GM23338 (cell line): ENCODE results near the gene PRELID1. TPM values are rescaled to one million over a fixed set of nuclear protein-coding genes. Genes with fewer than 3 reads are reported as not detected.
A peak's percentile ranks its signal among the peaks of the same experiment; 100 is the strongest.

Experiments used
- ATAC-seq: fragments of 200-7000 bp; cut with Tn5 transposase; 3 replicates; pipeline ENCODE4 v1.9.1; 2020
- DNase-seq: peaks from one replicate; pipeline ENCODE4 v3.0.0-alpha.2; 2015; ENCODE audit warnings: low spot score
- H2AFZ ChIP-seq: fragments of 200-600 bp; sonication (generic); 2 replicates; pipeline ENCODE4 v1.8.0; 2016; ENCODE audit warnings: antibody characterized with exemption, mild to moderate bottlenecking, moderate library complexity
- H3F3A ChIP-seq: fragments of 200-600 bp; sonication (generic); replicated peaks from 2 replicates; pipeline ENCODE4 v1.8.0; 2017; ENCODE audit warnings: antibody characterized with exemption, mixed run types, low read depth
- H3K27ac ChIP-seq: fragments of 200-600 bp; sonication (generic); 2 replicates; pipeline ENCODE4 v1.6.1; 2016; ENCODE audit warnings: low read depth
- H3K27me3 ChIP-seq: fragments of 200-600 bp; sonication (generic); 2 replicates; pipeline ENCODE4 v1.8.0; 2016; ENCODE audit warnings: mild to moderate bottlenecking, mixed run types, moderate library complexity; ENCODE audit not compliant: insufficient read depth
- H3K36me3 ChIP-seq: fragments of 200-600 bp; sonication (generic); 2 replicates; pipeline ENCODE4 v1.8.0; 2016; ENCODE audit warnings: mild to moderate bottlenecking; ENCODE audit not compliant: insufficient read depth
- H3K4me1 ChIP-seq: fragments of 200-600 bp; sonication (generic); 2 replicates; pipeline ENCODE4 v1.8.0; 2016; ENCODE audit warnings: mild to moderate bottlenecking, moderate library complexity; ENCODE audit not compliant: insufficient read depth
- H3K4me2 ChIP-seq: fragments of 200-600 bp; sonication (generic); 2 replicates; pipeline ENCODE4 v1.7.1; 2017; ENCODE audit warnings: mixed run types
- H3K4me3 ChIP-seq: fragments of 200-600 bp; sonication (generic); 2 replicates; pipeline ENCODE4 v1.6.1; 2016; ENCODE audit warnings: mixed run types
- H3K79me2 ChIP-seq: fragments of 200-600 bp; sonication (generic); replicated peaks from 2 replicates; pipeline ENCODE4 v1.8.0; 2017; ENCODE audit warnings: mild to moderate bottlenecking; ENCODE audit not compliant: insufficient read depth
- H3K9me2 ChIP-seq: fragments of 200-600 bp; sonication (generic); 2 replicates; pipeline ENCODE4 v1.8.0; 2017; ENCODE audit not compliant: insufficient read depth
- H4K20me1 ChIP-seq: fragments of 200-600 bp; sonication (generic); replicated peaks from 2 replicates; pipeline ENCODE4 v1.8.0; 2017; ENCODE audit warnings: mild to moderate bottlenecking; ENCODE audit not compliant: insufficient read depth
- H3K27ac Mint-ChIP-seq: 2 replicates; pipeline ENCODE4 v1.8.0; 2020; ENCODE audit warnings: inconsistent platforms, mild to moderate bottlenecking, moderate library complexity, mixed read lengths
- H3K27me3 Mint-ChIP-seq: 3 replicates; pipeline ENCODE4 v1.8.0; 2022; ENCODE audit warnings: low read depth, mild to moderate bottlenecking, moderate library complexity, mixed read lengths, inconsistent platforms; ENCODE audit not compliant: insufficient read depth, poor library complexity
- H3K36me3 Mint-ChIP-seq: 3 replicates; pipeline ENCODE4 v1.8.0; 2021; ENCODE audit warnings: low read depth, mild to moderate bottlenecking, inconsistent platforms, moderate library complexity, mixed read lengths
- H3K4me1 Mint-ChIP-seq: 3 replicates; pipeline ENCODE4 v1.8.0; 2020; ENCODE audit warnings: mild to moderate bottlenecking, inconsistent platforms, mixed read lengths
- H3K4me3 Mint-ChIP-seq: 3 replicates; pipeline ENCODE4 v1.8.0; 2021; ENCODE audit warnings: moderate library complexity, mild to moderate bottlenecking, inconsistent platforms, mixed read lengths
- H3K9me3 Mint-ChIP-seq: 3 replicates; pipeline ENCODE4 v1.8.0; 2020; ENCODE audit warnings: moderate library complexity, mild to moderate bottlenecking, inconsistent platforms, mixed read lengths
- CREB1 ChIP-seq: fragments of 250-450 bp; sonication (Bioruptor Pico); IDR thresholded peaks from 2 replicates; pipeline ENCODE4 v1.5.0; 2020; ENCODE audit warnings: low read depth, mild to moderate bottlenecking, moderate library complexity
- EZH2 ChIP-seq: fragments of 200-600 bp; sonication (generic); IDR thresholded peaks from one replicate; pipeline ENCODE4 v1.8.0; 2017; ENCODE audit warnings: antibody characterized with exemption, mild to moderate bottlenecking, low read depth; ENCODE audit not compliant: unreplicated experiment
- EZH2phosphoT487 ChIP-seq: fragments of 200-600 bp; sonication (generic); IDR thresholded peaks from one replicate; pipeline ENCODE4 v1.8.1; 2018; ENCODE audit warnings: antibody characterized with exemption; ENCODE audit not compliant: unreplicated experiment
- JUNB ChIP-seq: IDR thresholded peaks from one replicate; pipeline ENCODE4 v1.6.1; 2016; ENCODE audit warnings: antibody characterized with exemption; ENCODE audit not compliant: unreplicated experiment
- STAT1 ChIP-seq: IDR thresholded peaks from one replicate; pipeline ENCODE4 v1.6.1; 2016; ENCODE audit warnings: antibody characterized with exemption; ENCODE audit not compliant: unreplicated experiment
- ZNF331 ChIP-seq: fragments of 250-450 bp; sonication (Bioruptor Pico); IDR thresholded peaks from 2 replicates; pipeline ENCODE4 v1.5.0; 2020; ENCODE audit warnings: low read depth, mild to moderate bottlenecking, moderate library complexity
- polyA plus RNA-seq: library from polyadenylated mRNA; unstranded; fragments of >200 nt; fragmentation: Nextera tagmentation; extraction: Ambion mirVana; gene quantifications from 2 replicates; pipeline ENCODE4 v1.2.1, GENCODE V29; 2016
- total RNA-seq: library from RNA; depleted of rRNA; stranded (reverse); fragments of >200 nt; shearing (Covaris generic); gene quantifications from 2 replicates; pipeline ENCODE4 v1.2.3, GENCODE V29; 2014
- TF ChIP-seq, protein P1 (sequence below): IDR thresholded peaks from one replicate; pipeline ENCODE4 v1.6.1; 2018; ENCODE audit warnings: antibody characterized with exemption; ENCODE audit not compliant: unreplicated experiment
- TF ChIP-seq, protein P2 (sequence below): fragments of 250-450 bp; sonication (Bioruptor Pico); IDR thresholded peaks from 2 replicates; pipeline ENCODE4 v1.5.0; 2020; ENCODE audit warnings: mild to moderate bottlenecking, moderate library complexity
- TF ChIP-seq, protein P3 (sequence below), 2 experiments: fragments of 200-600 bp in 1 of 2; sonication (generic) in 1 of 2; conservative IDR thresholded peaks; 2 replicates each; pipeline versions ENCODE4 v1.5.1 to v1.6.1; 2016 to 2017; ENCODE audit warnings: antibody characterized with exemption in 2 of 2, low read depth in 2 of 2, mild to moderate bottlenecking in 2 of 2, moderate library complexity in 1 of 2
- TF ChIP-seq, protein P4 (sequence below): IDR thresholded peaks from 2 replicates; pipeline ENCODE4 v1.6.1; 2016; ENCODE audit warnings: antibody characterized with exemption

PRELID1 gene
- total and polyA plus RNA-seq, 2 experiments from 2014 or later = 328 to 349 TPM

DNA sequence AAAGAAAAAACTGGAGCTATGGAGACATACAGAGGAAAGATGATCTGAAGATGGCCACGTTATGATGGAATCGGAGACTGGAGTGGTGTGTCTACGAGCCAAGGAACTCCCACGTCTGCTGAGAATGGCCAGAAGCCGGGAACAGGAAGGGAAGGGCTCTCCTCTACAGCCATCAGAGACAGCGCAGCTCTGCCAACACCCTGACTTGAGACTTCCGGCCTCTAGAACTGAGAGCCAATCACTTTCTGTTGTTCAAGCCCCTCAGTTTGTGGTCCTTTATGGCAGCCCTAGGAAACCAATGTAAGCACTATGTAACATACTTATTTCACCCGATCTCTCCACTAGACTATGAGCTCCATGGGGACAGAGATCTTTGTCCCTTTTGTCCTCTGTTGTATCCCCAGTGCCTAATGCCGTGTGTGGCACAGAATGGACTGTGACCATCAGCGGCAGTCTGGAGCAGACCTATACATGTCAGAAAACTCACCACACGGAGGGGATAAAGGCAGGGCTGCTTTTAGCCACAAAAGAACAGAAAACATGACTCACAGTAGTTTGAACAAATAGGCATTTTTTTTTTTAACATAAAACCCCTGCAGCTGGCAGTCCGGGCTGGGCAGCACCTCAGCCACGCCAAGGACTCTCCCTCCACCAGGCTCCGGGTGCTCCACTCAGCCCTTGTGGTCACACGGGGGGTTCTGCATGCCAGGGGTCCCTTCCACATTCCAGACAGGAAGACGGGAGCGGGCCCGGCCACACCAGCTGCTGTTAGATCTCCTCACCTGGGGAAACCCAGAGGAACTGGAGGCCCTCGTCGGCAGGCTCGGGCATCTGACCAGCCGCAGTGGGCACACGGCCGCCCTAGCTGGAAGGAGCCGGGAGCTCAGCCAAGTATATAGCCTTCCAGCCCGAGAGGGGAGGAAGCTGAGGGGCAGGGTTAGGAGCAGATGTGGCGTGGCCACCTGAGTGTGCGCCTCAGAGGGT, 24.2 kb downstream of the PRELID1 start:
- H3K27me3 ChIP-seq = no peaks in the 10 kb centered on the region
- peak overlapping the region; percentile 72 for H3K27ac ChIP-seq
- H2AFZ ChIP-seq = no peak overlapping the region
- no peak for DNase-seq
- H3K36me3 ChIP-seq = no peaks in the 10 kb centered on the region
- no peaks in the 10 kb centered on the region for H3K9me2 ChIP-seq
- peaks cover 9% of the 10 kb centered on the region for H3K4me1 ChIP-seq
- H3K4me3 ChIP-seq = no peak overlapping the region
- Mint-ChIP-seq H3K27me3 (peaks cover 10% of the 10 kb centered on the region), H3K9me3 (no peaks in the 10 kb centered on the region), H3K36me3 (peaks cover 20% of the 10 kb centered on the region), H3K4me1 (peaks cover 12% of the 10 kb centered on the region), H3K4me3 (no peak overlapping the region), H3K27ac (peak overlapping the region; percentile 38)
- H4K20me1 ChIP-seq = peaks cover 3% of the 10 kb centered on the region; the same call in 1 of the 2 replicates
- H3F3A ChIP-seq = no peaks in the 10 kb centered on the region; the same call in 1 of the 2 replicates
- H3K79me2 ChIP-seq = 0 out of 2 replicates have a peak, but pooled peaks cover 7% of the 10 kb centered on the region
- TF ChIP-seq, protein P1, sequence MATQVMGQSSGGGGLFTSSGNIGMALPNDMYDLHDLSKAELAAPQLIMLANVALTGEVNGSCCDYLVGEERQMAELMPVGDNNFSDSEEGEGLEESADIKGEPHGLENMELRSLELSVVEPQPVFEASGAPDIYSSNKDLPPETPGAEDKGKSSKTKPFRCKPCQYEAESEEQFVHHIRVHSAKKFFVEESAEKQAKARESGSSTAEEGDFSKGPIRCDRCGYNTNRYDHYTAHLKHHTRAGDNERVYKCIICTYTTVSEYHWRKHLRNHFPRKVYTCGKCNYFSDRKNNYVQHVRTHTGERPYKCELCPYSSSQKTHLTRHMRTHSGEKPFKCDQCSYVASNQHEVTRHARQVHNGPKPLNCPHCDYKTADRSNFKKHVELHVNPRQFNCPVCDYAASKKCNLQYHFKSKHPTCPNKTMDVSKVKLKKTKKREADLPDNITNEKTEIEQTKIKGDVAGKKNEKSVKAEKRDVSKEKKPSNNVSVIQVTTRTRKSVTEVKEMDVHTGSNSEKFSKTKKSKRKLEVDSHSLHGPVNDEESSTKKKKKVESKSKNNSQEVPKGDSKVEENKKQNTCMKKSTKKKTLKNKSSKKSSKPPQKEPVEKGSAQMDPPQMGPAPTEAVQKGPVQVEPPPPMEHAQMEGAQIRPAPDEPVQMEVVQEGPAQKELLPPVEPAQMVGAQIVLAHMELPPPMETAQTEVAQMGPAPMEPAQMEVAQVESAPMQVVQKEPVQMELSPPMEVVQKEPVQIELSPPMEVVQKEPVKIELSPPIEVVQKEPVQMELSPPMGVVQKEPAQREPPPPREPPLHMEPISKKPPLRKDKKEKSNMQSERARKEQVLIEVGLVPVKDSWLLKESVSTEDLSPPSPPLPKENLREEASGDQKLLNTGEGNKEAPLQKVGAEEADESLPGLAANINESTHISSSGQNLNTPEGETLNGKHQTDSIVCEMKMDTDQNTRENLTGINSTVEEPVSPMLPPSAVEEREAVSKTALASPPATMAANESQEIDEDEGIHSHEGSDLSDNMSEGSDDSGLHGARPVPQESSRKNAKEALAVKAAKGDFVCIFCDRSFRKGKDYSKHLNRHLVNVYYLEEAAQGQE = no peak
- TF ChIP-seq, protein P2, sequence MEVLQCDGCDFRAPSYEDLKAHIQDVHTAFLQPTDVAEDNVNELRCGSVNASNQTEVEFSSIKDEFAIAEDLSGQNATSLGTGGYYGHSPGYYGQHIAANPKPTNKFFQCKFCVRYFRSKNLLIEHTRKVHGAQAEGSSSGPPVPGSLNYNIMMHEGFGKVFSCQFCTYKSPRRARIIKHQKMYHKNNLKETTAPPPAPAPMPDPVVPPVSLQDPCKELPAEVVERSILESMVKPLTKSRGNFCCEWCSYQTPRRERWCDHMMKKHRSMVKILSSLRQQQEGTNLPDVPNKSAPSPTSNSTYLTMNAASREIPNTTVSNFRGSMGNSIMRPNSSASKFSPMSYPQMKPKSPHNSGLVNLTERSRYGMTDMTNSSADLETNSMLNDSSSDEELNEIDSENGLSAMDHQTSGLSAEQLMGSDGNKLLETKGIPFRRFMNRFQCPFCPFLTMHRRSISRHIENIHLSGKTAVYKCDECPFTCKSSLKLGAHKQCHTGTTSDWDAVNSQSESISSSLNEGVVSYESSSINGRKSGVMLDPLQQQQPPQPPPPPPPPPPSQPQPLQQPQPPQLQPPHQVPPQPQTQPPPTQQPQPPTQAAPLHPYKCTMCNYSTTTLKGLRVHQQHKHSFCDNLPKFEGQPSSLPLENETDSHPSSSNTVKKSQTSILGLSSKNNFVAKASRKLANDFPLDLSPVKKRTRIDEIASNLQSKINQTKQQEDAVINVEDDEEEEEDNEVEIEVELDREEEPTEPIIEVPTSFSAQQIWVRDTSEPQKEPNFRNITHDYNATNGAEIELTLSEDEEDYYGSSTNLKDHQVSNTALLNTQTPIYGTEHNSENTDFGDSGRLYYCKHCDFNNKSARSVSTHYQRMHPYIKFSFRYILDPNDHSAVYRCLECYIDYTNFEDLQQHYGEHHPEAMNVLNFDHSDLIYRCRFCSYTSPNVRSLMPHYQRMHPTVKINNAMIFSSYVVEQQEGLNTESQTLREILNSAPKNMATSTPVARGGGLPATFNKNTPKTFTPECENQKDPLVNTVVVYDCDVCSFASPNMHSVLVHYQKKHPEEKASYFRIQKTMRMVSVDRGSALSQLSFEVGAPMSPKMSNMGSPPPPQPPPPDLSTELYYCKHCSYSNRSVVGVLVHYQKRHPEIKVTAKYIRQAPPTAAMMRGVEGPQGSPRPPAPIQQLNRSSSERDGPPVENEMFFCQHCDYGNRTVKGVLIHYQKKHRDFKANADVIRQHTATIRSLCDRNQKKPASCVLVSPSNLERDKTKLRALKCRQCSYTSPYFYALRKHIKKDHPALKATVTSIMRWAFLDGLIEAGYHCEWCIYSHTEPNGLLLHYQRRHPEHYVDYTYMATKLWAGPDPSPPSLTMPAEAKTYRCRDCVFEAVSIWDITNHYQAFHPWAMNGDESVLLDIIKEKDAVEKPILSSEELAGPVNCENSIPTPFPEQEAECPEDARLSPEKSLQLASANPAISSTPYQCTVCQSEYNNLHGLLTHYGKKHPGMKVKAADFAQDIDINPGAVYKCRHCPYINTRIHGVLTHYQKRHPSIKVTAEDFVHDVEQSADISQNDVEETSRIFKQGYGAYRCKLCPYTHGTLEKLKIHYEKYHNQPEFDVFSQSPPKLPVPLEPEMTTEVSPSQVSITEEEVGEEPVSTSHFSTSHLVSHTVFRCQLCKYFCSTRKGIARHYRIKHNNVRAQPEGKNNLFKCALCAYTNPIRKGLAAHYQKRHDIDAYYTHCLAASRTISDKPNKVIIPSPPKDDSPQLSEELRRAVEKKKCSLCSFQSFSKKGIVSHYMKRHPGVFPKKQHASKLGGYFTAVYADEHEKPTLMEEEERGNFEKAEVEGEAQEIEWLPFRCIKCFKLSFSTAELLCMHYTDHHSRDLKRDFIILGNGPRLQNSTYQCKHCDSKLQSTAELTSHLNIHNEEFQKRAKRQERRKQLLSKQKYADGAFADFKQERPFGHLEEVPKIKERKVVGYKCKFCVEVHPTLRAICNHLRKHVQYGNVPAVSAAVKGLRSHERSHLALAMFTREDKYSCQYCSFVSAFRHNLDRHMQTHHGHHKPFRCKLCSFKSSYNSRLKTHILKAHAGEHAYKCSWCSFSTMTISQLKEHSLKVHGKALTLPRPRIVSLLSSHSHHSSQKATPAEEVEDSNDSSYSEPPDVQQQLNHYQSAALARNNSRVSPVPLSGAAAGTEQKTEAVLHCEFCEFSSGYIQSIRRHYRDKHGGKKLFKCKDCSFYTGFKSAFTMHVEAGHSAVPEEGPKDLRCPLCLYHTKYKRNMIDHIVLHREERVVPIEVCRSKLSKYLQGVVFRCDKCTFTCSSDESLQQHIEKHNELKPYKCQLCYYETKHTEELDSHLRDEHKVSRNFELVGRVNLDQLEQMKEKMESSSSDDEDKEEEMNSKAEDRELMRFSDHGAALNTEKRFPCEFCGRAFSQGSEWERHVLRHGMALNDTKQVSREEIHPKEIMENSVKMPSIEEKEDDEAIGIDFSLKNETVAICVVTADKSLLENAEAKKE (CRISPR knock-in tag) = no peak
- TF ChIP-seq EZH2 (no peak), STAT1 (no peak), EZH2phosphoT487 (no peak), JUNB (no peak), CREB1 (CRISPR knock-in tag) (no peak), ZNF331 (no peak)
- TF ChIP-seq, protein P3, sequence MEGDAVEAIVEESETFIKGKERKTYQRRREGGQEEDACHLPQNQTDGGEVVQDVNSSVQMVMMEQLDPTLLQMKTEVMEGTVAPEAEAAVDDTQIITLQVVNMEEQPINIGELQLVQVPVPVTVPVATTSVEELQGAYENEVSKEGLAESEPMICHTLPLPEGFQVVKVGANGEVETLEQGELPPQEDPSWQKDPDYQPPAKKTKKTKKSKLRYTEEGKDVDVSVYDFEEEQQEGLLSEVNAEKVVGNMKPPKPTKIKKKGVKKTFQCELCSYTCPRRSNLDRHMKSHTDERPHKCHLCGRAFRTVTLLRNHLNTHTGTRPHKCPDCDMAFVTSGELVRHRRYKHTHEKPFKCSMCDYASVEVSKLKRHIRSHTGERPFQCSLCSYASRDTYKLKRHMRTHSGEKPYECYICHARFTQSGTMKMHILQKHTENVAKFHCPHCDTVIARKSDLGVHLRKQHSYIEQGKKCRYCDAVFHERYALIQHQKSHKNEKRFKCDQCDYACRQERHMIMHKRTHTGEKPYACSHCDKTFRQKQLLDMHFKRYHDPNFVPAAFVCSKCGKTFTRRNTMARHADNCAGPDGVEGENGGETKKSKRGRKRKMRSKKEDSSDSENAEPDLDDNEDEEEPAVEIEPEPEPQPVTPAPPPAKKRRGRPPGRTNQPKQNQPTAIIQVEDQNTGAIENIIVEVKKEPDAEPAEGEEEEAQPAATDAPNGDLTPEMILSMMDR (conservative IDR thresholded peaks at IDR 0.05; ENCODE audit: low read depth in 2 of 2) = no peak
- TF ChIP-seq, protein P4, sequence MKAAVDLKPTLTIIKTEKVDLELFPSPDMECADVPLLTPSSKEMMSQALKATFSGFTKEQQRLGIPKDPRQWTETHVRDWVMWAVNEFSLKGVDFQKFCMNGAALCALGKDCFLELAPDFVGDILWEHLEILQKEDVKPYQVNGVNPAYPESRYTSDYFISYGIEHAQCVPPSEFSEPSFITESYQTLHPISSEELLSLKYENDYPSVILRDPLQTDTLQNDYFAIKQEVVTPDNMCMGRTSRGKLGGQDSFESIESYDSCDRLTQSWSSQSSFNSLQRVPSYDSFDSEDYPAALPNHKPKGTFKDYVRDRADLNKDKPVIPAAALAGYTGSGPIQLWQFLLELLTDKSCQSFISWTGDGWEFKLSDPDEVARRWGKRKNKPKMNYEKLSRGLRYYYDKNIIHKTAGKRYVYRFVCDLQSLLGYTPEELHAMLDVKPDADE = no peak
- no peak overlapping the region for H3K4me2 ChIP-seq
- peak; percentile 15; the same call in 1 of the 3 replicates for ATAC-seq
